ENCODE measurements around the gene CEP55. TPM values are rescaled to one million over a fixed set of nuclear protein-coding genes. Genes with fewer than 3 reads are reported as not detected.

CEP55 gene
- total RNA-seq, 1 experiment from 2014 or later: 68.5 TPM

DNA sequence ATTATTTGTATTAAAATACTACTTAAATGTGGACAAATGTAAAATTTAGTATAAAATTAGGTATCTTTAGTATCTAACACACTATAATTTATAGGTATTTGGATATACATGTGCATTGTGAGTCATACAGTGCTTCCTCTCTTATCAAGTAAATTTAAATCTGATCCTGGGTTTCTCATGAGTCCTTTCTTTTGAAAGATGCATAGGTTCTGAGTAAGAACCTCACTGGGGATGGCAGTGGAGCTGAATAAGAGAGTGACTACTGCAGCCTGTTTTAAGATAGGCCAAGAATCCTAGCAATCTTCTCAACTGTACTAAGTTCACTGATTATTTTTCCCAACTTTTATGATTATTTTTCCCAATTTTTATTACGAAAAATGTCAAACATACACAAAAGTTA is 16.2 kb downstream of the CEP55 start:
- no peaks in the 10 kb centered on the region for H3K9me3 ChIP-seq (ENCODE audit: low read depth, low read length, poor library complexity, severe bottlenecking)
- CTCF ChIA-PET: interaction anchor here (1.8 kb wide), 1 partner anchor 137 kb away, joined by 6 read pairs; no protein-coding TSS in a partner anchor
- no peaks in the 10 kb centered on the region for H3K27me3 ChIP-seq (replicated peaks; ENCODE audit: insufficient read depth, low read depth, low read length, poor library complexity)
- intact Hi-C loops (cut with micrococcal nuclease; ENCODE audit: unreplicated experiment): no loop called here
- DNase-seq (ENCODE audit: low spot score): no peak
- H3K36me3 ChIP-seq (ENCODE audit: insufficient read depth, low read length, poor library complexity, severe bottlenecking): peaks cover 67% of the 10 kb centered on the region
- H3K4me1 ChIP-seq (ENCODE audit: insufficient read depth, low read length, poor library complexity, severe bottlenecking): no peaks in the 10 kb centered on the region
- H3K4me3 ChIP-seq (ENCODE audit: low read depth, low read length, poor library complexity, severe bottlenecking): no peak overlapping the region
- TF ChIP-seq EZH2 (IDR thresholded peaks at IDR 0.05; ENCODE audit: borderline replicate concordance, low read depth, low read length, poor library complexity, severe bottlenecking) (no peak), CTCF (conservative IDR thresholded peaks at IDR 0.05; ENCODE audit: low read depth, low read length) (no peak)
- BruUV-seq (replicated peaks): no TSS peak
- H3K27ac ChIP-seq (ENCODE audit: low read depth, low read length, poor library complexity, severe bottlenecking): no peak overlapping the region
- POLR2A ChIA-PET (ENCODE audit: low non-redundant PET): no interaction called here

- ChIA-PET CTCF (interaction anchor here (0.7 kb wide), 1 partner anchor 265 kb away, joined by 3 read pairs; no protein-coding TSS in a partner anchor), POLR2A (ENCODE audit: low non-redundant PET) (interaction anchor here (0.5 kb wide), 1 partner anchor 189 kb away, joined by 5 read pairs; the partner anchor contains the start of gene FRA10AC1)
- no TSS peak for BruUV-seq (replicated peaks)
- no peak overlapping the region for H3K4me3 ChIP-seq (ENCODE audit: low read depth, low read length, poor library complexity, severe bottlenecking)
- H3K36me3 ChIP-seq (ENCODE audit: insufficient read depth, low read length, poor library complexity, severe bottlenecking): peaks cover 67% of the 10 kb centered on the region
- no peak for DNase-seq (ENCODE audit: low spot score)
- H3K4me1 ChIP-seq (ENCODE audit: insufficient read depth, low read length, poor library complexity, severe bottlenecking): no peaks in the 10 kb centered on the region
- TF ChIP-seq EZH2 (IDR thresholded peaks at IDR 0.05; ENCODE audit: borderline replicate concordance, low read depth, low read length, poor library complexity, severe bottlenecking) (no peak), CTCF (conservative IDR thresholded peaks at IDR 0.05; ENCODE audit: low read depth, low read length) (no peak)
- H3K27me3 ChIP-seq (replicated peaks; ENCODE audit: insufficient read depth, low read depth, low read length, poor library complexity): no peaks in the 10 kb centered on the region
- intact Hi-C loops (cut with micrococcal nuclease; ENCODE audit: unreplicated experiment): no loop called here
- H3K9me3 ChIP-seq (ENCODE audit: low read depth, low read length, poor library complexity, severe bottlenecking): no peaks in the 10 kb centered on the region
- no peak overlapping the region for H3K27ac ChIP-seq (ENCODE audit: low read depth, low read length, poor library complexity, severe bottlenecking)
Observed at GRCh38 chr10:93513091-93513490, 16.7 kb downstream of the CEP55 start.

GRCh38 chr10:93514521-93514920 is 18.1 kb downstream of the CEP55 start:
- POLR2A ChIA-PET (ENCODE audit: low non-redundant PET): no interaction called here
- H3K4me3 ChIP-seq (ENCODE audit: low read depth, low read length, poor library complexity, severe bottlenecking): no peak overlapping the region
- intact Hi-C loops (cut with micrococcal nuclease; ENCODE audit: unreplicated experiment): no loop called here

More at GRCh38 chr10:93514521-93514920, 18.1 kb downstream of the CEP55 start:
- CTCF ChIA-PET: no interaction called here
- Histone ChIP-seq H3K4me1 (ENCODE audit: insufficient read depth, low read length, poor library complexity, severe bottlenecking) (no peaks in the 10 kb centered on the region), H3K27me3 (replicated peaks; ENCODE audit: insufficient read depth, low read depth, low read length, poor library complexity) (no peaks in the 10 kb centered on the region), H3K9me3 (ENCODE audit: low read depth, low read length, poor library complexity, severe bottlenecking) (no peaks in the 10 kb centered on the region), H3K36me3 (ENCODE audit: insufficient read depth, low read length, poor library complexity, severe bottlenecking) (peaks cover 68% of the 10 kb centered on the region), H3K27ac (ENCODE audit: low read depth, low read length, poor library complexity, severe bottlenecking) (no peak overlapping the region)
- TF ChIP-seq EZH2 (IDR thresholded peaks at IDR 0.05; ENCODE audit: borderline replicate concordance, low read depth, low read length, poor library complexity, severe bottlenecking) (no peak), CTCF (conservative IDR thresholded peaks at IDR 0.05; ENCODE audit: low read depth, low read length) (no peak)
- DNase-seq (ENCODE audit: low spot score): no peak
- BruUV-seq (replicated peaks): no TSS peak
